Lower lobe of right lung (tissue), 2 donors: ENCODE data around the gene LEPR. TPM values are rescaled to one million over a fixed set of nuclear protein-coding genes. Genes with fewer than 3 reads are reported as not detected.

ENCODE experiments used
- ATAC-seq, 2 donors: fragments of 200-7000 bp; cut with Tn5 transposase; one replicate each; pipeline ENCODE4 v1.9.1; 2020 to 2022; ENCODE audit warnings: mild to moderate bottlenecking in 2 of 2, moderate library complexity in 2 of 2
- DNase-seq: peaks from one replicate; pipeline ENCODE4 v3.0.0-alpha.2; 2020
- H3K27ac ChIP-seq: fragments of 200-600 bp; one replicate; pipeline ENCODE4 v1.8.0; 2022
- H3K27me3 ChIP-seq: fragments of 200-600 bp; one replicate; pipeline ENCODE4 v1.8.0; 2022; ENCODE audit warnings: low read depth
- H3K36me3 ChIP-seq: fragments of 200-600 bp; one replicate; pipeline ENCODE4 v1.8.0; 2022; ENCODE audit warnings: mild to moderate bottlenecking
- H3K4me1 ChIP-seq: fragments of 200-600 bp; one replicate; pipeline ENCODE4 v1.8.0; 2022
- H3K4me3 ChIP-seq: fragments of 200-600 bp; one replicate; pipeline ENCODE4 v1.8.0; 2022; ENCODE audit warnings: mild to moderate bottlenecking
- H3K9me3 ChIP-seq: fragments of 200-600 bp; one replicate; pipeline ENCODE4 v1.8.0; 2022
- CTCF ChIP-seq: fragments of 200-600 bp; IDR thresholded peaks from one replicate; pipeline ENCODE4 v1.8.0; 2022; ENCODE audit warnings: antibody characterized with exemption, mild to moderate bottlenecking
- intact Hi-C: fragments of 100-400 bp; cut with DNase I; formaldehyde crosslinking; loops from one replicate; pipeline ENCODE4 v1.11.0; 2022
- total RNA-seq: library from RNA; stranded (reverse); fragmentation: NEBNext Ultra II Directional; extraction: Animal tissue kit (Norgen Biotek cat#: 25700); gene quantifications from one replicate; pipeline ENCODE4 v1.2.1, GENCODE V29; 2021
- donor health status: DM: no; HTN: yes; CAD: no; lungs with severe emphysema.

Gene LEPR
- total RNA-seq, 1 donor from 2014 or later = 27.7 TPM

- no peaks in the 10 kb centered on the region for H3K27me3 ChIP-seq
- intact Hi-C loops = no loop called here
- TF ChIP-seq CTCF = no peak
Measured at GRCh38 chr1:65412984-65413375, 7.5 kb upstream of the LEPR start.

GRCh38 chr1:65414538-65414937, 5.9 kb upstream of the LEPR start:
- no peak for ATAC-seq
- intact Hi-C loops = no loop called here
- H3K4me1 ChIP-seq = peaks cover 7% of the 10 kb centered on the region
- no peak overlapping the region for H3K27ac ChIP-seq
- DNase-seq = no peak
- H3K4me3 ChIP-seq = no peak overlapping the region
- no peaks in the 10 kb centered on the region for H3K27me3 ChIP-seq
- no peak for TF ChIP-seq CTCF
- H3K36me3 ChIP-seq = no peaks in the 10 kb centered on the region
- no peaks in the 10 kb centered on the region for H3K9me3 ChIP-seq

More at GRCh38 chr1:65412984-65413375, 7.5 kb upstream of the LEPR start:
- H3K4me1 ChIP-seq = no peaks in the 10 kb centered on the region
- H3K4me3 ChIP-seq = no peak overlapping the region
- DNase-seq = no peak
- H3K36me3 ChIP-seq = no peaks in the 10 kb centered on the region
- H3K27ac ChIP-seq = no peak overlapping the region
- H3K9me3 ChIP-seq = no peaks in the 10 kb centered on the region
- ATAC-seq = no peak

GRCh38 chr1:65416767-65417166, 3.7 kb upstream of the LEPR start:
- no peak overlapping the region for H3K4me3 ChIP-seq
- ATAC-seq (no peak), DNase-seq (no peak)
- no peak for TF ChIP-seq CTCF
- H3K9me3 ChIP-seq = no peaks in the 10 kb centered on the region
- no peaks in the 10 kb centered on the region for H3K27me3 ChIP-seq
- H3K4me1 ChIP-seq = peaks cover 8% of the 10 kb centered on the region
- intact Hi-C loops = no loop called here
- no peak overlapping the region for H3K27ac ChIP-seq
- H3K36me3 ChIP-seq = no peaks in the 10 kb centered on the region

- no peak overlapping the region for H3K27ac ChIP-seq
- peaks cover 18% of the 10 kb centered on the region for H3K4me1 ChIP-seq
- ATAC-seq (no peak), DNase-seq (no peak)
- intact Hi-C loops = no loop called here
- H3K36me3 ChIP-seq = no peaks in the 10 kb centered on the region
- no peak overlapping the region for H3K4me3 ChIP-seq
- no peaks in the 10 kb centered on the region for H3K27me3 ChIP-seq
- TF ChIP-seq CTCF = no peak
- no peaks in the 10 kb centered on the region for H3K9me3 ChIP-seq
Measured at GRCh38 chr1:65417729-65418128, 2.7 kb upstream of the LEPR start.

GRCh38 chr1:65418522-65419185, 1.8 kb upstream of the LEPR start:
- no peak for ATAC-seq
- no peak overlapping the region for H3K4me3 ChIP-seq
- no peak for DNase-seq

More at GRCh38 chr1:65418522-65419185, 1.8 kb upstream of the LEPR start:
- TF ChIP-seq CTCF = no peak
- H3K9me3 ChIP-seq = no peaks in the 10 kb centered on the region
- H3K27ac ChIP-seq = peak overlapping the region; percentile 85
- H3K4me1 ChIP-seq = peaks cover 27% of the 10 kb centered on the region
- no peaks in the 10 kb centered on the region for H3K36me3 ChIP-seq
- intact Hi-C loops = no loop called here
- H3K27me3 ChIP-seq = no peaks in the 10 kb centered on the region
